GM12864 (cell line): ENCODE measurements around the gene SARS1.

Experiments
- DNase-seq: peaks from one replicate; pipeline ENCODE4 v3.0.0-alpha.2; 2011; ENCODE audit warnings: low read depth
- H3K4me3 ChIP-seq: 2 replicates; pipeline ENCODE4 v1.5.1; 2011; ENCODE audit warnings: mild to moderate bottlenecking, low read depth, low read length, control low read depth
- CTCF ChIP-seq: IDR thresholded peaks from 2 replicates; pipeline ENCODE4 v1.5.1; 2011; ENCODE audit warnings: low read depth, mild to moderate bottlenecking, moderate library complexity, low read length, control low read depth, inconsistent platforms; ENCODE audit errors: missing control alignments

Gene SARS1

GRCh38 chr1:109181085-109181806, 32.5 kb upstream of the SARS1 start:
- no peak for DNase-seq
- no peak overlapping the region for H3K4me3 ChIP-seq
- TF ChIP-seq CTCF = no peak

- TF ChIP-seq CTCF = no peak
- no peak overlapping the region for H3K4me3 ChIP-seq
- DNase-seq = no peak
These were observed 31.9 kb upstream of the SARS1 start for GRCh38 chr1:109181807-109182163.

GRCh38 chr1:109183058-109183738, 30.5 kb upstream of the SARS1 start:
- TF ChIP-seq CTCF = no peak
- H3K4me3 ChIP-seq = no peak overlapping the region
- no peak for DNase-seq

GRCh38 chr1:109184687-109185086, 29.0 kb upstream of the SARS1 start:
- no peak overlapping the region for H3K4me3 ChIP-seq
- DNase-seq = no peak
- TF ChIP-seq CTCF = no peak

- no peak for TF ChIP-seq CTCF
- H3K4me3 ChIP-seq = no peak overlapping the region
- no peak for DNase-seq
These were observed 28.4 kb upstream of the SARS1 start for GRCh38 chr1:109185357-109185756.

GRCh38 chr1:109185990-109186732, 27.6 kb upstream of the SARS1 start:
- H3K4me3 ChIP-seq = no peak overlapping the region
- no peak for DNase-seq
- no peak for TF ChIP-seq CTCF
